Measurements from ENCODE around the gene PLD1.

- no peak for TF ChIP-seq POLR2A (IDR thresholded peaks at IDR 0.05)
- TF ChIP-seq, protein P1, sequence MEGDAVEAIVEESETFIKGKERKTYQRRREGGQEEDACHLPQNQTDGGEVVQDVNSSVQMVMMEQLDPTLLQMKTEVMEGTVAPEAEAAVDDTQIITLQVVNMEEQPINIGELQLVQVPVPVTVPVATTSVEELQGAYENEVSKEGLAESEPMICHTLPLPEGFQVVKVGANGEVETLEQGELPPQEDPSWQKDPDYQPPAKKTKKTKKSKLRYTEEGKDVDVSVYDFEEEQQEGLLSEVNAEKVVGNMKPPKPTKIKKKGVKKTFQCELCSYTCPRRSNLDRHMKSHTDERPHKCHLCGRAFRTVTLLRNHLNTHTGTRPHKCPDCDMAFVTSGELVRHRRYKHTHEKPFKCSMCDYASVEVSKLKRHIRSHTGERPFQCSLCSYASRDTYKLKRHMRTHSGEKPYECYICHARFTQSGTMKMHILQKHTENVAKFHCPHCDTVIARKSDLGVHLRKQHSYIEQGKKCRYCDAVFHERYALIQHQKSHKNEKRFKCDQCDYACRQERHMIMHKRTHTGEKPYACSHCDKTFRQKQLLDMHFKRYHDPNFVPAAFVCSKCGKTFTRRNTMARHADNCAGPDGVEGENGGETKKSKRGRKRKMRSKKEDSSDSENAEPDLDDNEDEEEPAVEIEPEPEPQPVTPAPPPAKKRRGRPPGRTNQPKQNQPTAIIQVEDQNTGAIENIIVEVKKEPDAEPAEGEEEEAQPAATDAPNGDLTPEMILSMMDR (IDR thresholded peaks at IDR 0.05) = no peak
Observed at GRCh38 chr3:171661484-171661883, 148.8 kb downstream of the PLD1 start.

Data from heart left ventricle (tissue), 13 donors.